Measurements from ENCODE around the gene ZFYVE9. TPM values are rescaled to one million over a fixed set of nuclear protein-coding genes. Genes with fewer than 3 reads are reported as not detected.

The ZFYVE9 gene
- total and polyA plus RNA-seq, 2 of the 8 experiments (the other 6 are each of a cell fraction or from before 2014, with no cell fraction given), result 5.8 to 26.5 TPM

- H3K4ac ChIP-seq (replicated peaks; ENCODE audit: insufficient read length, low read depth, low read length), result no peak overlapping the region
- CTCF ChIA-PET (ENCODE audit: partially characterized antibody), result interaction anchor here (1.0 to 4.5 kb wide), 7 partner anchors 9 to 537 kb away, joined by 3 to 25 read pairs (median 5); no protein-coding TSS in a partner anchor
- H4K5ac ChIP-seq (ENCODE audit: insufficient read length, low read depth, low read length), result no peak overlapping the region
- H3K9me3 ChIP-seq (ENCODE audit: insufficient read depth in 2 of 2, low read depth in 1 of 2, low read length in 1 of 2), result no peaks in the 10 kb centered on the region
- no peaks in the 10 kb centered on the region for H4K20me1 ChIP-seq (replicated peaks in 1 of 2; ENCODE audit: control insufficient read depth in 1 of 2, insufficient read depth in 2 of 2, low read length in 2 of 2)
- no peak overlapping the region for H2BK15ac ChIP-seq (ENCODE audit: low read length)
- H3K27me3 ChIP-seq (replicated peaks in 1 of 4; ENCODE audit: control insufficient read depth in 3 of 4, extremely low read depth in 1 of 4, insufficient read depth in 3 of 4, low read length in 3 of 4), result no peaks in the 10 kb centered on the region
- H3K27ac ChIP-seq (ENCODE audit: low read depth, low read length), result no peak overlapping the region
- no peak overlapping the region for H3K56ac ChIP-seq (replicated peaks; ENCODE audit: insufficient read length, low read depth, low read length)
- no peaks in the 10 kb centered on the region for H3K79me2 ChIP-seq (ENCODE audit: control insufficient read depth in 1 of 2, insufficient read depth in 2 of 2, low read length in 2 of 2)
- H3K4me2 ChIP-seq (ENCODE audit: insufficient read depth in 1 of 2, low read depth in 2 of 2, low read length in 2 of 2), result no peak overlapping the region
- no peak overlapping the region for H4K8ac ChIP-seq (ENCODE audit: extremely low read depth, insufficient read depth, low read length)
- H3K9ac ChIP-seq (replicated peaks in 1 of 4; ENCODE audit: extremely low read depth in 1 of 4, low read depth in 3 of 4, low read length in 3 of 4), result no peak overlapping the region; a peak in 1 of 7 replicates
- POLR2A ChIA-PET (ENCODE audit: partially characterized antibody), result interaction anchor here (1.1 to 1.7 kb wide), 4 partner anchors 10 to 97 kb away, joined by 3 to 4 read pairs (median 3); partner anchors contain the start of gene ORC1
- no peaks in the 10 kb centered on the region for H3K23me2 ChIP-seq (ENCODE audit: low read depth, low read length)
- no peak overlapping the region for H2BK12ac ChIP-seq (ENCODE audit: low read depth, low read length)
- no peak overlapping the region for H2BK120ac ChIP-seq (replicated peaks; ENCODE audit: low read depth, low read length)
- no peak overlapping the region for H2BK20ac ChIP-seq (ENCODE audit: low read length)
- TF ChIP-seq, protein P1, sequence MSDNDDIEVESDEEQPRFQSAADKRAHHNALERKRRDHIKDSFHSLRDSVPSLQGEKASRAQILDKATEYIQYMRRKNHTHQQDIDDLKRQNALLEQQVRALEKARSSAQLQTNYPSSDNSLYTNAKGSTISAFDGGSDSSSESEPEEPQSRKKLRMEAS (IDR thresholded peaks at IDR 0.05), result no peak
- no peak for TF ChIP-seq HDAC2 (IDR thresholded peaks at IDR 0.05; ENCODE audit: borderline replicate concordance in 1 of 2, low read depth in 2 of 2, low read length in 2 of 2)
- no peak overlapping the region for H2AFZ ChIP-seq (ENCODE audit: low read length)
- H3K4me3 ChIP-seq (ENCODE audit: extremely low read depth in 1 of 4, insufficient read depth in 2 of 4, low read depth in 3 of 4, low read length in 4 of 4), result no peak overlapping the region
- DNase-seq (ENCODE audit: low read depth in 1 of 2, low spot score in 2 of 2) (no peak), FAIRE-seq (no peak)
- no peak overlapping the region for H2BK5ac ChIP-seq (ENCODE audit: low read depth, low read length)
- no peak overlapping the region for H4K91ac ChIP-seq (replicated peaks; ENCODE audit: insufficient read length, low read length)
- H3K36me3 ChIP-seq (ENCODE audit: control insufficient read depth in 2 of 4, insufficient read depth in 4 of 4, low read length in 3 of 4), result peaks cover 0 to 3% (median 0%) of the 10 kb centered on the region in 4 experiments; a peak in 1 of 8 replicates
- H3K14ac ChIP-seq (ENCODE audit: insufficient read length), result no peak overlapping the region
- no peaks in the 10 kb centered on the region for H3K79me1 ChIP-seq (ENCODE audit: low read depth, low read length)
- no peak overlapping the region for H2AK5ac ChIP-seq (ENCODE audit: low read depth, low read length)
- no peak overlapping the region for H3K23ac ChIP-seq (ENCODE audit: insufficient read length)
- no peaks in the 10 kb centered on the region for H3K4me1 ChIP-seq (replicated peaks in 1 of 4; ENCODE audit: control insufficient read depth in 3 of 4, insufficient read depth in 4 of 4, low read length in 3 of 4)
- no peak overlapping the region for H3K18ac ChIP-seq (ENCODE audit: extremely low read depth, low read length)
- WGBS, 2 experiments (ENCODE audit: extremely low coverage in 1 of 2, insufficient coverage in 1 of 2, insufficient read length in 1 of 2, insufficient replicate concordance in 2 of 2, low coverage in 1 of 2, low lambda C conversion rate in 2 of 2, missing lambda C conversion rate in 1 of 2), result 95% methylated on average over 9 of the region's 11 CpGs; no CpG with 5 or more reads in 1 of the 2 experiments
Observed at GRCh38 chr1:52306227-52307006, 164.5 kb downstream of the ZFYVE9 start.

Data from H1 (cell line).